GM23338 (cell line): Measurements from ENCODE around the gene GRPR. TPM values are rescaled to one million over a fixed set of nuclear protein-coding genes. Genes with fewer than 3 reads are reported as not detected.

Experiments
- ATAC-seq: fragments of 200-7000 bp; cut with Tn5 transposase; 3 replicates; pipeline ENCODE4 v1.9.1; 2020
- DNase-seq: peaks from one replicate; pipeline ENCODE4 v3.0.0-alpha.2; 2015; ENCODE audit warnings: low spot score
- H2AFZ ChIP-seq: fragments of 200-600 bp; sonication (generic); 2 replicates; pipeline ENCODE4 v1.8.0; 2016; ENCODE audit warnings: antibody characterized with exemption, mild to moderate bottlenecking, moderate library complexity
- H3F3A ChIP-seq: fragments of 200-600 bp; sonication (generic); replicated peaks from 2 replicates; pipeline ENCODE4 v1.8.0; 2017; ENCODE audit warnings: antibody characterized with exemption, mixed run types, low read depth
- H3K27ac ChIP-seq: fragments of 200-600 bp; sonication (generic); 2 replicates; pipeline ENCODE4 v1.6.1; 2016; ENCODE audit warnings: low read depth
- H3K27me3 ChIP-seq: fragments of 200-600 bp; sonication (generic); 2 replicates; pipeline ENCODE4 v1.8.0; 2016; ENCODE audit warnings: mild to moderate bottlenecking, mixed run types, moderate library complexity; ENCODE audit not compliant: insufficient read depth
- H3K36me3 ChIP-seq: fragments of 200-600 bp; sonication (generic); 2 replicates; pipeline ENCODE4 v1.8.0; 2016; ENCODE audit warnings: mild to moderate bottlenecking; ENCODE audit not compliant: insufficient read depth
- H3K4me1 ChIP-seq: fragments of 200-600 bp; sonication (generic); 2 replicates; pipeline ENCODE4 v1.8.0; 2016; ENCODE audit warnings: mild to moderate bottlenecking, moderate library complexity; ENCODE audit not compliant: insufficient read depth
- H3K4me2 ChIP-seq: fragments of 200-600 bp; sonication (generic); 2 replicates; pipeline ENCODE4 v1.7.1; 2017; ENCODE audit warnings: mixed run types
- H3K4me3 ChIP-seq: fragments of 200-600 bp; sonication (generic); 2 replicates; pipeline ENCODE4 v1.6.1; 2016; ENCODE audit warnings: mixed run types
- H3K79me2 ChIP-seq: fragments of 200-600 bp; sonication (generic); replicated peaks from 2 replicates; pipeline ENCODE4 v1.8.0; 2017; ENCODE audit warnings: mild to moderate bottlenecking; ENCODE audit not compliant: insufficient read depth
- H3K9me2 ChIP-seq: fragments of 200-600 bp; sonication (generic); 2 replicates; pipeline ENCODE4 v1.8.0; 2017; ENCODE audit not compliant: insufficient read depth
- H4K20me1 ChIP-seq: fragments of 200-600 bp; sonication (generic); replicated peaks from 2 replicates; pipeline ENCODE4 v1.8.0; 2017; ENCODE audit warnings: mild to moderate bottlenecking; ENCODE audit not compliant: insufficient read depth
- H3K27ac Mint-ChIP-seq: 2 replicates; pipeline ENCODE4 v1.8.0; 2020; ENCODE audit warnings: inconsistent platforms, mild to moderate bottlenecking, moderate library complexity, mixed read lengths
- H3K27me3 Mint-ChIP-seq: 3 replicates; pipeline ENCODE4 v1.8.0; 2022; ENCODE audit warnings: low read depth, mild to moderate bottlenecking, moderate library complexity, mixed read lengths, inconsistent platforms; ENCODE audit not compliant: insufficient read depth, poor library complexity
- H3K36me3 Mint-ChIP-seq: 3 replicates; pipeline ENCODE4 v1.8.0; 2021; ENCODE audit warnings: low read depth, mild to moderate bottlenecking, inconsistent platforms, moderate library complexity, mixed read lengths
- H3K4me1 Mint-ChIP-seq: 3 replicates; pipeline ENCODE4 v1.8.0; 2020; ENCODE audit warnings: mild to moderate bottlenecking, inconsistent platforms, mixed read lengths
- H3K4me3 Mint-ChIP-seq: 3 replicates; pipeline ENCODE4 v1.8.0; 2021; ENCODE audit warnings: moderate library complexity, mild to moderate bottlenecking, inconsistent platforms, mixed read lengths
- H3K9me3 Mint-ChIP-seq: 3 replicates; pipeline ENCODE4 v1.8.0; 2020; ENCODE audit warnings: moderate library complexity, mild to moderate bottlenecking, inconsistent platforms, mixed read lengths
- CREB1 ChIP-seq: fragments of 250-450 bp; sonication (Bioruptor Pico); IDR thresholded peaks from 2 replicates; pipeline ENCODE4 v1.5.0; 2020; ENCODE audit warnings: low read depth, mild to moderate bottlenecking, moderate library complexity
- CTCF ChIP-seq, 2 experiments: fragments of 200-600 bp in 1 of 2; sonication (generic) in 1 of 2; conservative IDR thresholded peaks; 2 replicates each; pipeline versions ENCODE4 v1.5.1 to v1.6.1; 2016 to 2017; ENCODE audit warnings: antibody characterized with exemption in 2 of 2, low read depth in 2 of 2, mild to moderate bottlenecking in 2 of 2, moderate library complexity in 1 of 2
- ETS1 ChIP-seq: IDR thresholded peaks from 2 replicates; pipeline ENCODE4 v1.6.1; 2016; ENCODE audit warnings: antibody characterized with exemption
- EZH2 ChIP-seq: fragments of 200-600 bp; sonication (generic); IDR thresholded peaks from one replicate; pipeline ENCODE4 v1.8.0; 2017; ENCODE audit warnings: antibody characterized with exemption, mild to moderate bottlenecking, low read depth; ENCODE audit not compliant: unreplicated experiment
- EZH2phosphoT487 ChIP-seq: fragments of 200-600 bp; sonication (generic); IDR thresholded peaks from one replicate; pipeline ENCODE4 v1.8.1; 2018; ENCODE audit warnings: antibody characterized with exemption; ENCODE audit not compliant: unreplicated experiment
- JUNB ChIP-seq: IDR thresholded peaks from one replicate; pipeline ENCODE4 v1.6.1; 2016; ENCODE audit warnings: antibody characterized with exemption; ENCODE audit not compliant: unreplicated experiment
- NANOG ChIP-seq: IDR thresholded peaks from 2 replicates; pipeline ENCODE4 v1.6.1; 2016; ENCODE audit warnings: antibody characterized with exemption, borderline replicate concordance
- REST ChIP-seq: IDR thresholded peaks from one replicate; pipeline ENCODE4 v1.6.1; 2018; ENCODE audit warnings: antibody characterized with exemption; ENCODE audit not compliant: unreplicated experiment
- STAT1 ChIP-seq: IDR thresholded peaks from one replicate; pipeline ENCODE4 v1.6.1; 2016; ENCODE audit warnings: antibody characterized with exemption; ENCODE audit not compliant: unreplicated experiment
- ZNF114 ChIP-seq: fragments of 250-450 bp; sonication (Bioruptor Pico); IDR thresholded peaks from 2 replicates; pipeline ENCODE4 v1.5.0; 2020; ENCODE audit warnings: mild to moderate bottlenecking, moderate library complexity
- ZNF462 ChIP-seq: fragments of 250-450 bp; sonication (Bioruptor Pico); IDR thresholded peaks from 2 replicates; pipeline ENCODE4 v1.5.0; 2020; ENCODE audit warnings: mild to moderate bottlenecking, moderate library complexity
- polyA plus RNA-seq: library from polyadenylated mRNA; unstranded; fragments of >200 nt; fragmentation: Nextera tagmentation; extraction: Ambion mirVana; gene quantifications from 2 replicates; pipeline ENCODE4 v1.2.1, GENCODE V29; 2016
- total RNA-seq: library from RNA; depleted of rRNA; stranded (reverse); fragments of >200 nt; shearing (Covaris generic); gene quantifications from 2 replicates; pipeline ENCODE4 v1.2.3, GENCODE V29; 2014

The GRPR gene
- total and polyA plus RNA-seq, 2 experiments from 2014 or later: 13.4 to 14.3 TPM

GRCh38 chrX:16191605-16192004 is 68.2 kb downstream of the GRPR start (continued):
- TF ChIP-seq NANOG (no peak), ZNF114 (CRISPR knock-in tag) (no peak), JUNB (no peak), ZNF462 (CRISPR knock-in tag) (no peak)

GRCh38 chrX:16196829-16197228 is 73.5 kb downstream of the GRPR start:
- 0 out of 2 replicates have a peak, but pooled peaks cover 10% of the 10 kb centered on the region for H3K4me1 ChIP-seq
- H3K36me3 ChIP-seq: no peaks in the 10 kb centered on the region
- no peak overlapping the region for H3K27ac Mint-ChIP-seq
- no peaks in the 10 kb centered on the region; the same call in 2 of the 3 replicates for H3K9me3 Mint-ChIP-seq
- H3F3A ChIP-seq: no peaks in the 10 kb centered on the region
- H3K36me3 Mint-ChIP-seq: no peaks in the 10 kb centered on the region; the same call in 2 of the 3 replicates
- peaks cover 6% of the 10 kb centered on the region; the same call in 1 of the 2 replicates for H3K9me2 ChIP-seq
- no peak overlapping the region for H3K4me3 ChIP-seq
- H3K4me1 Mint-ChIP-seq: peaks cover 20% of the 10 kb centered on the region; the same call in 2 of the 3 replicates
- no peak overlapping the region for H3K27ac ChIP-seq
- no peaks in the 10 kb centered on the region for H3K27me3 ChIP-seq
- no peaks in the 10 kb centered on the region for H3K79me2 ChIP-seq
- H3K4me2 ChIP-seq: no peak overlapping the region
- H4K20me1 ChIP-seq: no peaks in the 10 kb centered on the region
- DNase-seq (no peak), ATAC-seq (no peak)
- no peak overlapping the region for H2AFZ ChIP-seq
- no peaks in the 10 kb centered on the region for H3K27me3 Mint-ChIP-seq
- H3K4me3 Mint-ChIP-seq: no peak overlapping the region
- TF ChIP-seq CTCF (conservative IDR thresholded peaks at IDR 0.05; ENCODE audit: low read depth in 2 of 2) (no peak), ZNF114 (CRISPR knock-in tag) (no peak), NANOG (no peak), REST (no peak), EZH2 (no peak), EZH2phosphoT487 (no peak), STAT1 (no peak), CREB1 (CRISPR knock-in tag) (no peak), ETS1 (no peak), JUNB (no peak)
